Breast epithelium (tissue), 4 donors: ENCODE measurements around the gene BTRC. TPM values are rescaled to one million over a fixed set of nuclear protein-coding genes. Genes with fewer than 3 reads are reported as not detected.
"Not testable (repeated sequence)": the region's sequence is repeated elsewhere in the genome, so short reads cannot be mapped to it uniquely, and the experiment has no call there.

ENCODE experiments used
- DNase-seq, 2 donors: peaks; one replicate each; pipeline ENCODE4 v3.0.0-alpha.2; 2019; ENCODE audit warnings: low spot score in 2 of 2
- H3K27ac ChIP-seq, 2 donors: fragments of 200-600 bp; sonication (generic) in 1 of 2; one replicate each; pipeline ENCODE4 v1.5.1; 2016 to 2019; ENCODE audit warnings: mild to moderate bottlenecking in 1 of 2
- H3K27me3 ChIP-seq, 2 donors: fragments of 200-600 bp; sonication (generic) in 1 of 2; one replicate each; pipeline versions ENCODE4 v1.5.1 to v1.6.0; 2017 to 2019; ENCODE audit warnings: control low read depth in 1 of 2, mild to moderate bottlenecking in 1 of 2
- H3K36me3 ChIP-seq: fragments of 200-600 bp; one replicate; pipeline ENCODE4 v1.5.1; 2019
- H3K4me1 ChIP-seq, 2 donors: fragments of 200-600 bp; sonication (generic); one replicate each; pipeline ENCODE4 v1.5.1; 2016 to 2019; ENCODE audit warnings: control low read depth in 1 of 2
- H3K4me3 ChIP-seq, 3 donors: fragments of 200-600 bp; sonication (generic); 1 replicate in 2 of 3; 2 replicates in 1 of 3; pipeline ENCODE4 v1.5.1; 2016 to 2019; ENCODE audit warnings: mild to moderate bottlenecking in 3 of 3, moderate library complexity in 2 of 3
- H3K9me3 ChIP-seq, 2 donors: fragments of 200-600 bp; sonication (generic) in 1 of 2; one replicate each; pipeline ENCODE4 v1.5.1; 2016 to 2019; ENCODE audit warnings: control low read depth in 1 of 2
- POLR2A ChIP-seq: fragments of 450-650 bp; IDR thresholded peaks from one replicate; pipeline ENCODE4 v1.6.1; 2016; ENCODE audit warnings: antibody characterized with exemption, mild to moderate bottlenecking, moderate library complexity
- POLR2AphosphoS5 ChIP-seq, 3 donors: sonication (generic); formaldehyde crosslinking; IDR thresholded peaks; one replicate each; pipeline ENCODE4 v1.6.1; 2017; ENCODE audit warnings: antibody characterized with exemption in 3 of 3
- intact Hi-C: fragments of 100-400 bp; cut with DNase I; formaldehyde crosslinking; loops from one replicate; pipeline ENCODE4 v1.15.1; 2023; ENCODE audit warnings: low total_unique reads
- total RNA-seq, 3 donors: library from RNA; depleted of rRNA; stranded (reverse); fragments of >200 nt; gene quantifications; one replicate each; pipeline ENCODE4 v1.1.0, GENCODE V29; 2016
- TF ChIP-seq, protein P1 (sequence below), 3 donors: fragments of 450-650 bp; IDR thresholded peaks; one replicate each; pipeline ENCODE4 v1.5.1; 2016 to 2017; ENCODE audit warnings: antibody characterized with exemption in 3 of 3, mild to moderate bottlenecking in 3 of 3, moderate library complexity in 3 of 3

BTRC gene
- total RNA-seq, 3 donors from 2014 or later = 13.4 to 24.3 (median 15.1) TPM

GRCh38 chr10:101331956-101332355 lies 22.0 kb upstream of the BTRC start:
- Histone ChIP-seq H3K4me3 (no peak overlapping the region), H3K9me3 (no peaks in the 10 kb centered on the region), H3K36me3 (no peaks in the 10 kb centered on the region), H3K27me3 (no peaks in the 10 kb centered on the region), H3K4me1 (no peaks in the 10 kb centered on the region), H3K27ac (no peak overlapping the region)
- DNase-seq = no peak
- intact Hi-C loops = no loop called here
- TF ChIP-seq, protein P1, sequence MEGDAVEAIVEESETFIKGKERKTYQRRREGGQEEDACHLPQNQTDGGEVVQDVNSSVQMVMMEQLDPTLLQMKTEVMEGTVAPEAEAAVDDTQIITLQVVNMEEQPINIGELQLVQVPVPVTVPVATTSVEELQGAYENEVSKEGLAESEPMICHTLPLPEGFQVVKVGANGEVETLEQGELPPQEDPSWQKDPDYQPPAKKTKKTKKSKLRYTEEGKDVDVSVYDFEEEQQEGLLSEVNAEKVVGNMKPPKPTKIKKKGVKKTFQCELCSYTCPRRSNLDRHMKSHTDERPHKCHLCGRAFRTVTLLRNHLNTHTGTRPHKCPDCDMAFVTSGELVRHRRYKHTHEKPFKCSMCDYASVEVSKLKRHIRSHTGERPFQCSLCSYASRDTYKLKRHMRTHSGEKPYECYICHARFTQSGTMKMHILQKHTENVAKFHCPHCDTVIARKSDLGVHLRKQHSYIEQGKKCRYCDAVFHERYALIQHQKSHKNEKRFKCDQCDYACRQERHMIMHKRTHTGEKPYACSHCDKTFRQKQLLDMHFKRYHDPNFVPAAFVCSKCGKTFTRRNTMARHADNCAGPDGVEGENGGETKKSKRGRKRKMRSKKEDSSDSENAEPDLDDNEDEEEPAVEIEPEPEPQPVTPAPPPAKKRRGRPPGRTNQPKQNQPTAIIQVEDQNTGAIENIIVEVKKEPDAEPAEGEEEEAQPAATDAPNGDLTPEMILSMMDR (IDR thresholded peaks at IDR 0.05) = no peak
- no peak for TF ChIP-seq POLR2AphosphoS5 (IDR thresholded peaks at IDR 0.05)
- no peak for TF ChIP-seq POLR2A

- H3K27me3 ChIP-seq, H3K36me3 ChIP-seq, H3K4me1 ChIP-seq, DNase-seq, intact Hi-C loops, H3K27ac ChIP-seq, H3K9me3 ChIP-seq, H3K4me3 ChIP-seq: not testable (repeated sequence)
These were observed 19.7 kb upstream of the BTRC start for GRCh38 chr10:101334259-101334658.

- Histone ChIP-seq H3K27me3 (no peaks in the 10 kb centered on the region), H3K4me1 (no peaks in the 10 kb centered on the region), H3K9me3 (no peaks in the 10 kb centered on the region), H3K4me3 (no peak overlapping the region), H3K36me3 (no peaks in the 10 kb centered on the region), H3K27ac (no peak overlapping the region)
- intact Hi-C loops = no loop called here
- DNase-seq = no peak
- TF ChIP-seq POLR2A = no peak
These were observed 17.6 kb upstream of the BTRC start for GRCh38 chr10:101336382-101336781.

DNA sequence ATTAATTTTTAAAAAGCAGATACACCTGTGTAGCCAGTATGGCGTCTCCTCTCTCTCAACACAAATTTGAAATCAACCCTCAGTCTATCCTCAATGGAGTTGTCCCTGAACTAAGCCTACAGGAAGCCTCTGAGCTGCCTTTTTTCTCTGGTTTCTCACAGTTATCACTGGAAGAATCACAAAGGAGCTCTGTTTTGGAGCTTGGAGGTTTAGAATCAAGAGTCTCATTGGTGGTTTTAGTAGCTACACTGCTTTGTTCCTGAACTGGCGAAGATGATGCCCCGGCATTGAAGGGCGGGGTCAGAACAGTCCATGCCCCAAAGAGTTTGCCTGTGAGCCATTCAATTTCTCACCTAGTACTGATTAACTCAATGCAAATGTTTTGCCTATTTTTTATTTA lies 16.1 kb upstream of the BTRC start:
- no peak overlapping the region for H3K4me3 ChIP-seq
- DNase-seq = no peak
- H3K27ac ChIP-seq = no peak overlapping the region
- H3K4me1 ChIP-seq = no peaks in the 10 kb centered on the region
- TF ChIP-seq POLR2AphosphoS5 (IDR thresholded peaks at IDR 0.05) (no peak), POLR2A (no peak)
- TF ChIP-seq, protein P1 (IDR thresholded peaks at IDR 0.05) = no peak
- H3K36me3 ChIP-seq = no peaks in the 10 kb centered on the region
- H3K9me3 ChIP-seq = no peaks in the 10 kb centered on the region
- intact Hi-C loops = no loop called here
- no peaks in the 10 kb centered on the region for H3K27me3 ChIP-seq

GRCh38 chr10:101341438-101341837 lies 12.5 kb upstream of the BTRC start:
- Histone ChIP-seq H3K4me1 (no peaks in the 10 kb centered on the region), H3K4me3 (no peak overlapping the region), H3K27me3 (no peaks in the 10 kb centered on the region), H3K9me3 (no peaks in the 10 kb centered on the region), H3K27ac (no peak overlapping the region), H3K36me3 (no peaks in the 10 kb centered on the region)
- intact Hi-C loops = no loop called here
- TF ChIP-seq POLR2A = no peak
- TF ChIP-seq, protein P1 (IDR thresholded peaks at IDR 0.05) = no peak
- no peak for TF ChIP-seq POLR2AphosphoS5 (IDR thresholded peaks at IDR 0.05)
- DNase-seq = no peak

GRCh38 chr10:101346177-101346576 lies 7.8 kb upstream of the BTRC start:
- Histone ChIP-seq H3K9me3 (no peaks in the 10 kb centered on the region), H3K4me3 (no peak overlapping the region), H3K4me1 (no peaks in the 10 kb centered on the region), H3K36me3 (no peaks in the 10 kb centered on the region), H3K27me3 (no peaks in the 10 kb centered on the region), H3K27ac (no peak overlapping the region)
- intact Hi-C loops = no loop called here
- no peak for TF ChIP-seq POLR2A
- TF ChIP-seq, protein P1 (IDR thresholded peaks at IDR 0.05) = no peak
- TF ChIP-seq POLR2AphosphoS5 (IDR thresholded peaks at IDR 0.05) = no peak
- DNase-seq = no peak
